NCI-H69 (cell line): ENCODE data around the gene SBF2.
A peak's percentile ranks its signal among the peaks of the same experiment; 100 is the strongest.
"Not testable (repeated sequence)": the region's sequence is repeated elsewhere in the genome, so short reads cannot be mapped to it uniquely, and the experiment has no call there.

Experiments
- DNase-seq: peaks from one replicate; lab custom pipeline; 2025; lab: John Stamatoyannopoulos, UW

The SBF2 gene

DNA sequence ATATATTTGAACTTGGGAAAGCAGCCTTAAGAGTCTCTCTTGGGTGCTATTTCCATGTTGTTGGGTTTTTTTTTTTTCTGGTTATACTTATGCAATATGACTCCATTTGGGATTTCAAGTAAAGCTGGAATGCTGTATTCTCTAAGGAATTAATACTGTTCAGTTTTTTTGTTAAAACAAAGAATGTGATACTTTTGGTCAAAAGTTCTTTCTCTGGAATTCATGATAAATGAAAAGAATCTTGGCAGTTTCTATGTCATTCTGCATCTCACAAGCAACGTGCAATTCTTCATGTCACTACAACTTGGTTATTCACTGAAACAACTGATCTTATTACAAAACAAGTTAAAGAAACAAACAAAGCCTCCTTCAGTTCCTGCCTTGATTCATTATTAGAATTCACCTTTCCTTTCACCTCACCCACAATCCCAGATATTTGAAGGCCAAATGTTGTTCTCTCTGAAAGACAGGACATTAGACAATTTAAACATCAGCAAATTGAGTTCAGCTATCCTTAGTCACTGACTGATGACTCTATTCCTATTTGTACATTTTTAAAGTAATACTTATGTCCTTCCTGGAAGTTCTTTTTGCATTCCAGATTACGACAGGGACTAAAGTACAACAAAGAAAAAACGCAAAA, 176.2 kb downstream of the SBF2 start:
- DNase-seq: no peak

DNA sequence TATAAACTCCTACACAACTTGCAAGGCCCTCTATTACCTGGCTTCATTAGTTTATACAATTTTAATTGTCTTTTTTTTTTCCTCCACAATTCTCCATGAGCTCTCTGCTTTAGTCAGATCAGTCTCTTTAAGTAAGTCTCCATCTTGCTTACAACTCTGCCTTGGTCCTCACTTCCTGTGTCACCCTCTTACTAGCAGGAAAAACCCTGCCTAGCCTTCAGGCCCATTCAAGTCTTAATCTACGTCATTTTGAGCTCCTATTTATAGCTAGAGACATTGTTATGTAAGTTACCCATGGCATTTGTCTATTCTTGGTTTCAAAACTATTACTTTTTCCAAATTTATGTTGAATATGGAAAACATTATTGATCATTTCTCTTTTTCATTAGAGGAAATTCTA, 177.4 kb downstream of the SBF2 start:
- no peak for DNase-seq

DNA sequence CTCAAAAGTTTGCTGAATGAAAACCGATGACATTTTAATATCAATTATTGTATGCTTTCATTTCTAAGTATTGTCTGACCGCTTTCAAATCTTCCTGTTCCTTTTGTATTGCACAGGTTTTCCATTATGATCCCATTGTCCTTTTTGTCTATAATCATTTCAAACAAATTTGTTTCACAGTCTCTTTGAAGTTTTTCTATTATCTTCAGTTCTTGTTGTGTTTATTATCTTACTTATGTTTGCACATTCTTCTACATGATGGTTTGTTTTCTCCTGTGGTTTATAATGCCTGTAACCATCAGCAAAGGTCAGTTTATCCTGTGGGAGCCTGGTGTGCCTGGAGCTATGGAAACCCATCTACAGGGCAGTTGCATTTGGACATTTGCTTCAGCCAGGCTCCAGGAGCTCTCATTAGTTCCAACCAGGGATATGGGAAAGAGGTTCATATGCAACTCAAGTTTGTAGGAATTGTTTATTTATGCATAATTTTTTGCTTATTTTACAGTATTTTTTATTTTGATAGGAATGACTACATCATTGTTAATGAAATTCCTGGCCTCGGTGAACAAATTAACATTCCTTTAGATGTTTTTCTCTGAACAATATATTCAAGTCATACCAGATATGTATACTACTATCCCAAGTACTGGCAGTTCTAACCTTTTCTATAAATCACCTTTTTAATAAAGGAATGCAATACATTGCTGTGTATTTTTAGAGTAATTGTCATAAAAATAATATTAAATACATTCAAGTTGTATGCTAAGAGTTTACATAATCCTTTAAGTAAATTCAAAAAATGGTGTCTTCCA, 179.2 kb downstream of the SBF2 start:
- DNase-seq: no peak

DNA sequence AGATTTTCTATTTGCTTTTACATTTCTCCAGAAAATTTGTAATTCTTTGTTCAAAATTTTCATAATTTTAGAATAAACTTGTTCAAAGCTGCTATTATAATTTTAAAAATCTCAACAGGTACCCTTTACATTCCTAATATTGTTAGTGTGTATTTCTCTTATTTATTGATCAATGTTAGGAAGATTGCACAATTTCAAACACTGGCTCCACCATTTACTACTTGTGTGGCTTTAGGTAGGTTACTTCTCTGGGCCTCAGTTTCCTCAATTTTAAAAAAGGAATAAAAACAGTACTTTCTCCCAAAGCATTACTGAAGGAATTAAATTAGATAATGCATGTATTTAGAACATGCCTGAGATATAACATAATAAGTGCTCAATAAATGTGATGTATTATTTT, 180.2 kb downstream of the SBF2 start:
- DNase-seq: no peak

DNA sequence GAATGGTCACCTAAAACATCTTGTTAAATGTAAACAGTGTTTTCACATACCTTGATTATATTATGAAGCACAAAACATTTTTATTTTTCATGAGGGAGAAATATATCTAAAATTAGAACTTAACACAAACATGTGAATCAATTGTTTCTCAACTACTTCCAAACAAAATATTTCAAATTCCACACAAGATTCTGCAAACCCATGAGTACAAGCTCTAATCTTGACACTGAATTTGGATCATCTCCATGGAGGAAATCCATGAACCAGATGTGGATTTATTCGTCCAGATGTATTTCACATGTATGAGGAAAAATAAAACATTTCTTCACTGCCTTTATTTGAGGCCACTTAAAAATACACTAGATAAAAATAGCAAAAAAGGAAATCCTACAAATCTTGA, 184.2 kb downstream of the SBF2 start:
- no peak for DNase-seq

DNA sequence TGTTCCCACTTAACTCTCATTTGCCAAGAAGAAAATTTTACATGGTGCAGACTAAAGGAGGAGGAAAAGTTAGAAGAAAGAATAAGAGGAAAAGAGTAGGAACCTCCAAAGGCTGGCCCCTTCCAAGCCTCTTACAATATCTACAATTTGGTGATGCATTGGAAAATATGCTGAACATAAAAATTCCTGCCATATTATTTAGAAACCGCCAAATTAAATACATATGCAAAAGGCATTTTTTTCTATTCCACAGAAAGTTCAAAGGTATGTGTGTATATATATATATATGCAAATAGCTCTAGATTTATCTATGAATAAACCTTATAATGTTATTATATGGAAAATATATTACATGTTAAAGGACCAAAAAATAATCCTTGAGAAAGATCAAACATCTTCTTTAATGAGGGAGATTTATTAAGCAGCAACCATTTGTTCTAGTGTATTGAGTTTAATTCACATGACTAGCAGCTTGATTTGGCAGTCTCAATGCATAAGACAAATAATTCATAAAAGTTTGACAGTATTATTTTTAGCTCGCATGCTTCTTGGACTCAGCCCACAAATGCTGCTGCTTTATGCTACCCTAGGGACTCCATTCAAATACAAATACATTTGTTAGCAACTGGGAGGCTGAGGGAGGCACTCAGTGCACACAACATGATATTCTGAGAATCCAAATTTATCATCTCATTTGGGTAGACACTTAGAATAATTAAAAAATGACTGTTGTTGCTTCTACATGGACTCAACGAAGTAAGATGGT, 184.9 kb downstream of the SBF2 start:
- peak; percentile 89 for DNase-seq

DNA sequence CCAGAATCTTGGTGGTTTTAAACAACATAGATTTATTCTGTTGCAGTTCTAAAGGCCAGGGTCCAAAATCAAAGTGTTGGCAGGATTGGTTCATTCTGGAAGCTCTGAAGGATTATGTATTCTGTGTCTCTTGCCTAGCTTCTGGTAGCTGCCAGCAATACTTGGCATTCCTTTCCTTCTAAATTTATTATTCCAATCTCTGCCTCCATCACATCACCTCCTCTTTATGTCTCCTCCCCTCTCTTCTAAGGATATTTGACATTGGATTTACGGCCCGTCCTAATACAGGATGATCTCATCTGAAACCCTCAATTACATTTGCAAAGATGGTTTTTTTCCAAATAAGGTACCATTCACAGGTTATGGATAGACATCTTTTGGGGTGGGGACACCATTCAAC, 186.5 kb downstream of the SBF2 start:
- peak; percentile 71 for DNase-seq

DNA sequence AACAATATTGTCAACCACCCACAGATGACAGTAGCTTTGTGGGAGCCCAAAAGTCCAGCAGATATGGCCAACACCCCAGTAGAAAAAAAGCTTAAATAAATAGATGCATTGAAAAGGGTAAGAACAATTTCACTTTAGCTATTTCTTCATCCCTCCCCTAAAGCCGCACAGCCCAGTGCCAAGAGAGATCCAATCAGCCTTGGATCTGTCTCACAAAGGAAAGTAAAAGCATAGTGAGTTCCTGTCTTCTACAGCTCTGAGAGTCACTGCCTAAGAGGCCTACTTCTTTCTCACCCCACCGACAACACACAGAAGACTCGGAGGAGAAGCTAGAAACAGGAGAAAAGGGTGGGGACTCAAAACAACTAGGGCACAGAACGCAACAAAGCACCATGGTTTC, 196.4 kb downstream of the SBF2 start:
- DNase-seq: no peak

DNA sequence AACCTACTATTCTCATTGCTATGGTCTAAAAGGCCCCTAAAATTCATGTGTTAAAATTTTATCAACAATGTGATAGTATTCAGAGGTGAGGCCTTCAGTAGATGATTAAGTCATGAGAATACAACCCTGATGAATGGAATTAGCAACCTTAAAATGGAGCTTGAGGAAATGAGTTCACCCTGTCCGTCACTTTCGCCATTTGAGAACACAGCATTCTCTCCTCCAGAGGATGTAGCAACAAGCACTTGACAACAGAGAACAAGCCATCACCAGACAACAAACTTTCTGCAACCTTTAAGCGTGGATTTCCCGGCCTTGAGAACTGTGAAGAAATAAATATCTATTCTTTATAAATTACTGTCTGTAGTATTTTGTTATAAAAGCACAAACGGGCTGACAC, 197.0 kb downstream of the SBF2 start:
- DNase-seq: no peak

DNA sequence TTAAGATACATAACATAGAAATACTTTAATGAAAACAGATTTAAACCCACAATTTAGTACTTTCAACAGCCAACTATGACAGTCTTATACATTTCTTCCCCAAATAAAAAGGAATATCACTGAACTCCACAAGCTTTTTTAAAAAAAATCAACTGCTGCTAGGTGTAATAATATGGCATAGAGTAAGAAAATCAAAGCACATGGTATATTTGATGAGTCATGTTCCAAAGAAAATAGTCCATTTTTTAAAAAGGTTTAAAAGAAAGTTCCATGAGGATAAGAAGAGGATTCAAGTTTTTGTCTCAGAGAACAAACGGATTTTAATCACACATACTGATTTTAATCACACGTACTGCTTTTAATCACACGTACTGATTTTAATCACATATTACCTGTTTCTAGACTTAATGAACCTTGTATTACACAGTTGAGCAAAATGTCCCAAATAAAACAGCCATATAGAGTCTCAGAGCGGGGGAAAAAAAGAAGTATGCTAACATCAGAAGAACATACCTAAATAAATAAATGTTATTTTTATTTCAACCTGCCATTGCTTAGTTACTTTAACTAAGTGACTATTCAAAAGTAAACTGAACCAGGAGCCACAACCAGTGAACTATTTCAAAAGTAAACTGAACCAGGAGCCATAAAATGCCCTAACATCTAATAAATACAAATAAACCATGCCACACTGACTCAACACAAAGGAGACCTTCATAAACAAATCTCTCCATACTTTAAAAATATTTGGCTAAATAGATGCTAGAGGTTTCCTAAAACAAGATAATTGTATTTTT, 198.4 kb downstream of the SBF2 start:
- no peak for DNase-seq

DNA sequence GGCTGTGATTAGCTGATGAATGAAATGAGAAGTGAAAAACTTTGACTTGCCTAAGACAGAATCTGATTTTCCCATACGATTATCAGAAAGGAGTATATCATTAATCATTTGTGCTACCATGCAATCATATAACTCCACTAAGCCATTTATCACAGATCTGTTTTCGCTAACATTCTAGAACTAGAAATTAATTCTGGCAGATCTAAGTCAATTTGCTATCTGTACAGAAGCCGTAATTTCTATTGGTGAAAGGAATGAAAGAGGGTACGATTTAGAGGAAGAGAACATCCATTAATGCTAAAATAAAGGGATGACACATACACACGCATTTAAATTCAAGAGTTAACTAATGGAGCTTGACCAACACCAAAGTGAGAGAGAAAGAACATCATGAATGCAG, 201.6 kb downstream of the SBF2 start:
- DNase-seq: no peak

DNA sequence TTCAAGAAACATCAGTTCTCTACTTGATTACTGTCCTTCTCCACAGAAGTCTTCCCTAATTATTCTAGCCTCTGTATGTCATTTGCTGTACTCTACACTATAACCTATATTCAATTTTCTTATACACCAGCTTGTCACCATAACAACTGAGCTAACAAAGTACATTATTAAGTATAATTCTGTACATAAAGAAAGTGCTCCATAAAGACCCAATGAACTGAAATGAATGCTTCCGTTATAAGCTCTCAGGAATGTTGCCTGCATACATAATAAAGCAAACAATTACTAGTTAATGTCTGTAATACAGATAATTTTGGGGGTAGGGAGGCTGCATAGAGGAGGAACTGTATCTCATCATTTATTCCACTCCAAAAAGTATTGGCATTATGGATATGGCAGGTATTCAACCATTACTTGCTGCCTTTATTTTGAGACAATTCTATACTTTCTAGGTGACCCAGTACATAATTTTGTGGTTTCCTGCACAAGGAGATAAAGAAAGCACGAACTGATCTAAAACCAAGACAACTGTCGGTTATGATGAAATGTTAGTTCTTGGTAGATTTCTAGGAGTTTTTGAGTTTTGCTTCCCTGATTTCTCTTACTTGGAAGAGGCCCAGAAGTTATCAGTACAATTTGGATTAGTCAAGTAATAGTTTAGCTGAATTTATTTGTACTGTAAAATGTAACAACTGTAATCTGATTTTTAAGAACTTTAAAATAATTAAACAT, 202.5 kb downstream of the SBF2 start:
- DNase-seq: peak; percentile 32

DNA sequence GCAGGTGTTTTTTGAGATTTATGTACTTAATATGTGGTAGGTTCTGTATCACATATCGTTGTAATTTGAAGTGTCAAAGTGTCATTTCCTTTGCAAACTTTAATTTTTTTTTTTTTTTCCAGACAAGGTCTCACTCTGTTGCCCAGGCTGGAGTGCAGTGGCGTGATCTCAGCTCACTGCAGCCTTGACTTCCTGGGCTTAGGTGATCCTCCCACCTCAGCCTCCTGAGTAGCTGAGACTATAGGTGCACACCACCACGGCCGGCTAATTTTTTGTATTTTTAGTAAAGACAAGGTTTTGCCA, 206.1 kb downstream of the SBF2 start:
- not testable (repeated sequence) for DNase-seq

DNA sequence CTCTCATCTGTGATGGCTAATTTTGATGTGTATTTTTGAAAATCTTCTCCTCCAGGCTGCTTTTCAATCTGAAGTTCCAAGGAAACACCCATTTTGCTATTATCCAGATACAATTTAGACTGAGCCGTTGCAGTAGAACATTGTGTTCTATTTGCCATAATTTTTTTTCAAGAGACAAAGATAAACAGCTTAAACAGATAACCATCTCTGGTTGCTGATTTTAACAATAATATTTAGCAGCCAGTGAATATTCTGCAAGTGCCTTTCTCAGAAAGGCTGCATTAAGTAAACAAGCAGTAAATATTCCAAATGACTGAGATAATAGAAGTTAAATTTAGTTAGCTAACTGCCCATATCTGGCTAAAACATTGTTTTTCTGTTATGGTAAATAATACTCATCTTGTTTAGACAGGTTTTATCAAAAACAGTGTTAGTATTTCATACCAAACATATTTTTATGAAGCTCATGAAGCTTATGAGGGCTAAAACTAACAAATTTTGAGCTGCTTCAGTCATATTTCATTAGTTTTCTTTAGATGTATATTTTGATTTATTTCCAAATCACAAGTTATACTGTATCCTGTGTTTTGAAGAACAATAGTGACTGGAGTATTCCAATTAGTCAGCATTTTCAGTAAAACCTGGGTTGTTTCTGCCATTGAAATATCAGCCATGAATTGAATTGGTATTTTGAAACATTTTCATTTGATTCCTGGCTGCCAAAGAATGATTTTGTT, 206.7 kb downstream of the SBF2 start:
- DNase-seq: no peak

DNA sequence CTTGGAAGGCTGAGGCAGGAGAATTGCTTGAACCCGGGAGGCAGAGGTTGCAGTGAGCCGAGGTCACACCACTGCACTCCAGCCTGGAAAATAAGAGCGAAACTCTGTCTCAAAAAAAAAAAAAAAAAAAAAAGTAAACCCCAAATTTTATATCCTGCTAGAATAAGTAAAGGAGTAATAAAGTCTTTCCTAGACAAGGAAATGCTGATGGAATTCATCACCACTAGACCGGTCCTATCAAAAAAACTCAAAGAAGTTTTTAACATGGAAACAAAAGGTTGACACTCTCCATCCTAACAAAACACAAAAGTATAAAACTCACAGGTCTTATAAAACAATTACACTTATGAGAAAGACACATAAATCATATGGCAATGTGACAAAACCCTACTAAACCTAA, 213.9 kb downstream of the SBF2 start:
- no peak for DNase-seq

DNA sequence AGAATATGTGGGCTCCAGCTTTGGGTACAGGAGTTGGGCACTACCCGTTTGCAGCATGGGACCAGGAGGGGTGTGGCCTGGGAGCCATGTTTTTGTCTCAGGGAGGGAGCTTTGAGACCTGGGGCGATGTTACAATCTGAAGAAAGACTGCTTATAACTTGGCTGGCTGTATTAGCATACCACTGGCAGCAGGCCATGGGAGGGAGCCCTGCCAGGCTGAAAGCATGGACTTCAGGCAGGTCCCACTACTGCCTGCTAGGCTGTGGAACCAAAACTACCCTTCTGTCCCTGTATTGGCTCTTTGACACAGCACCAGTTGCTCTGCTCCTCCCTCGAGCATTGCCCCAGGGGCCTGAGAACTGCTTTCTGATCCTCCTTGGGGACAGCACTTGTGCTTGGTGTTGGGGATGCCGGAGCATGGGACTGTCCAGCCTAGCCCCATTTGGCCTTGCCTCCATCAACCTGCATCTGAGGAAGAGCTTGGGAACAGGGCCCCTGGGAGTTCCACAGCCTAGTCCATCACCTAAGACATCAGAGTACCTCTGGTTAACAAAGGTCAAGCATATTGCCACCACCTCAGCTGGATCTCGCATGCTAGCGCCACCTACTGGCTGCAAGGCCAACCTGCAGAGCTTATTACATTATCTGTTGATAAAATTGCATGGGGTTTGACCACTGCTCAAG, 217.4 kb downstream of the SBF2 start:
- peak; percentile 52 for DNase-seq

DNA sequence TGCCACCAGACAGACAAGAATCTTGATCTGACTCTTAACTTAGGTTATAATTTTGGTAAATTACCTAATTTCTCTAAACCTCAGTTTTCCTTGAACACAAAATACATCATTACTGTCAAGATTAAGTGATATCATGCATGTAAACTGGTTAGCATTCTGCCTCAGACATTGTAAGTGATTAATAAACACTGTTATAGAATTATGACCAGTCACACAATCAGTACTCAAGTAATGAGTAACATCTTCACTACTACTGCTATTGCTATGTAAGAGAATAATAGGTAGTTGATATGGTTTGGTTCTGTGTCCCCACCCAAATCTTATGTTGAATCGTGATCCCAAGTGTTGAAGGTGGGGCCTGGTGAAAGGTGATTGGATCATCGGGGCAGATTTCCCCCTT, 218.9 kb downstream of the SBF2 start:
- no peak for DNase-seq

DNA sequence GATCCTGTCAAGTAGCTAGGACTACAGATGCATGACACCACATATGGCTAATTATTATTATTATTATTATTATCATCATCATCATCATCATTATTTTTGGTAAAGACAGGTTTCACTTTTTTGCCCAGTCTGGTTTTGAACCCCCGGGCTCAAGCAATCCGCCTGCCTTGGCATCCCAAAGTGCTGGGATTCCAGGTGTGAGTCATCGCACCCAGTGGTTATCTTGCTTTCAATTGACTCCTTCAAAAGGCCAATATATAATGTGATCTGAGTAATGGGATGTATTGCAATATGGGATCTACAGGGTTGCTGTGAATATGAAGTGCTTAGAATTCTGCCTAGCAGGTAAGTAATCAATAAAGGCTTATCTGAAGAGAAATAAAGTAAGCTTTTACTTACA, 221.2 kb downstream of the SBF2 start:
- no peak for DNase-seq

DNA sequence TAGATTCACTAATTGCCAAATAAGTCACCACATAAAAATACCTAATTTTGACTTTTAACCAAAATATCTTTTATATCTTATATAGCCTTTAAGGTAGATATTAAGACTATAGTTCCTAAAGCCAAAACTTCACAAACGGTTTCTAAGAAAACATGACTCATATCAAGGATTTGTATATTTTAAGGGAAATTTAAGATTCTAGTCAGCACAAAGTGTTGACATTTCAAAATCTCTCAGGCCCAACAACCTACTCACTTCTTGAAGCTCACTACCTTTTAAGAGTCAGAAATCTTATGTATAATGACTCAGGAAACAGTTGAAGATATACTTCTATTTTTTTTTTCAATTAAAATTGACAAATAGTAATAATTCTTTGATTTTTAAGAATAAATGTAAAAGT, 221.9 kb downstream of the SBF2 start:
- DNase-seq: no peak

DNA sequence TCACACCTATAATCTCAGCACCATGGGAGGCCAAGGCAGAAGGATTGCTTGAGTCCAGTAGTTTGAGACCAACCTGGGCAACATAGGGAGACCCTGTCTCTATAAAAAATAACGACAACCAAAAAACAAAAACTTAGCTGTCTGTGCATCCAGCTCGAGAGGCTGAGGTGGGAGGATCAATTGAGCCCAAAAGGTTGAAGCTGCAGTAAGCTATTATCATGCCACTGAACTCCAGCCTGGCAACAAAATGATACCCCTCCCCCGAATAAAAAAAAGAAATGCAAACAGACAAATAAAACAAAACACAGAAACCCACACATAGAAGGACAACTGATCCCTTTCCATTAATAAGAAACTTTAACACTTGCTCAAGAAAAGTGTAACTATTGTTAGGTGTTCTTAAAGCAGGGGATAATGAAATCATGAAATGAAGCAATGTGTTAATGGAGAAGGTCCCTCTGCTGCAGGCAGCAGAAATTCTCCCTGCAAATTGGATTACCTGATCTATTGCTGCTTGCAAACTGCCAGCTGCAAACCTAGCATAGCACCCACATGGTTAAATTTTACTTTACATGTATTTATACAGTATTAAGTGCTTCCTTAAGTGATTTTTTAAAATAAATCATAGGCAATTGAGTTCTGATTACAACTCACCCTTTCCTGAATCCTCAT, 226.3 kb downstream of the SBF2 start:
- DNase-seq: peak; percentile 18
